Calu3 (cell line): Measurements from ENCODE around the gene CRYZL1. TPM values are rescaled to one million over a fixed set of nuclear protein-coding genes. Genes with fewer than 3 reads are reported as not detected.

Source experiments
- BruUV-seq: library from RNA; stranded (reverse); fragments of 400-500 nt; replicated peaks from 2 replicates; lab custom pipeline; 2021; lab: Mats Ljungman, UMichigan
- CTCF ChIA-PET: fragments of 300-600 bp; sonication (Branson Sonifier 250); formaldehyde crosslinking; loops from one replicate; lab custom pipeline; 2022; ENCODE audit warnings: antibody characterized with exemption; lab: Charles Lee
- DNase-seq: peaks from one replicate; pipeline ENCODE4 v3.0.0; 2022
- H3K27ac Mint-ChIP-seq: one replicate; pipeline ENCODE4 v1.8.0; 2022; ENCODE audit warnings: mixed read lengths; ENCODE audit not compliant: unreplicated experiment
- H3K27me3 Mint-ChIP-seq: one replicate; pipeline ENCODE4 v1.8.0; 2022; ENCODE audit warnings: mixed read lengths; ENCODE audit not compliant: unreplicated experiment
- H3K36me3 Mint-ChIP-seq: one replicate; pipeline ENCODE4 v1.8.0; 2022; ENCODE audit warnings: mild to moderate bottlenecking, moderate library complexity, mixed read lengths; ENCODE audit not compliant: insufficient read depth, unreplicated experiment
- H3K4me1 Mint-ChIP-seq: one replicate; pipeline ENCODE4 v1.8.0; 2022; ENCODE audit warnings: mild to moderate bottlenecking, low read depth, mixed read lengths; ENCODE audit not compliant: unreplicated experiment
- H3K4me3 Mint-ChIP-seq: one replicate; pipeline ENCODE4 v1.8.0; 2022; ENCODE audit warnings: mild to moderate bottlenecking, low read depth, moderate library complexity, mixed read lengths; ENCODE audit not compliant: unreplicated experiment
- H3K9me3 Mint-ChIP-seq: one replicate; pipeline ENCODE4 v1.8.0; 2022; ENCODE audit warnings: low read depth, mixed read lengths; ENCODE audit not compliant: unreplicated experiment
- intact Hi-C: fragments of 100-400 bp; cut with micrococcal nuclease; formaldehyde crosslinking; loops from one replicate; pipeline ENCODE4 v1.10.0; 2022; ENCODE audit not compliant: unreplicated experiment
- total RNA-seq: library from RNA; stranded (reverse); gene quantifications from 2 replicates; pipeline ENCODE4 v1.2.3, GENCODE V29; 2022
- TF ChIP-seq, protein P1 (sequence below): fragments of 200-600 bp; IDR thresholded peaks from one replicate; pipeline ENCODE4 v1.8.0; 2022; ENCODE audit warnings: antibody characterized with exemption; ENCODE audit not compliant: unreplicated experiment

The CRYZL1 gene
- total RNA-seq, 1 experiment from 2014 or later = 22.1 TPM

DNA sequence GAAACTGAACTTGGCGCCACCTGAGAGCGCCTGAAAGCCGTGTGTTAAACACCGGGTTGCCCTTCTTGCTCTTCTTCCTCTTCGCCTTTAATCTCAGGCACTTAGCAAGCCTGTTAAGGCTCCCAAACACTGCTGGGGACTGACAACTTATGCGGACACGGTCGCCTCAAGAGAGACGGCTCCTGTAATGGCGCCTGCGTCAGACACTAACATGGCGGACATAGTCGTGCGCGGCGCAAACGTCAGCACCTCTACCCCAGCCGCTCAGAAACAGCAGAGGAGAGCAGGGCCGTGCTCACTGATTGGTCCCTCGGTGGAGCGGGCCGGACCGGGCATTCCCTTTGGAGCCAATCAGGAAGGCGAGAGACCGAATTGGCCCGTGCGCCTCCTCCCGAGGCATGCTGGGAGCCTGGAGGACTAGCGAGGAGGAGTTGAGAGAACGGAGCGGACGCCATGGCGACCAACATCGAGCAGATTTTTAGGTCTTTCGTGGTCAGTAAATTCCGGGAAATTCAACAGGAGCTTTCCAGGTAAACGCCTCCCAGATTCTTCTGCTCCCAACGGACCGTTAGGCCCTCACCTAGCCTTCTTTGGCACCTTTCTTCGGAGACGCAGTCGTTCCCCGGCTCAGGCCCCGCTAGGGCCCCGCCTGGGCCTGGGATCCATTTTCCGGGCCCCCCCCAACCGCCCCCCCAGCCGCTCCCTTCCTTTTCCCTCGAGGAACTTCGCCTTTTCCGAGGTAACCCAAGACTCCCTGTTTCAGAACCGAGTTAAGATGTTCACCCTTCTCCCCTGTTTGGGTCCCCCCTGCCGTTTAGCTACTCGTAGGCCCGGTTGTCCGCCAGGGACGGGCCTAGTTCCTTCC is 98.7 kb downstream of the CRYZL1 start, which contains the start of gene SON:
TSS of gene SON (plus strand) at position 399 of the 865 bp plus-strand sequence. CDS start at position 454, 55 bp downstream.
- Mint-ChIP-seq H3K9me3 (no peaks in the 10 kb centered on the region), H3K27me3 (no peaks in the 10 kb centered on the region), H3K36me3 (peaks cover 82% of the 10 kb centered on the region), H3K4me1 (no peaks in the 10 kb centered on the region), H3K4me3 (peak within 1 kb of the TSS; percentile 83), H3K27ac (peak within 1 kb of the TSS; percentile 93)
- TF ChIP-seq, protein P1, sequence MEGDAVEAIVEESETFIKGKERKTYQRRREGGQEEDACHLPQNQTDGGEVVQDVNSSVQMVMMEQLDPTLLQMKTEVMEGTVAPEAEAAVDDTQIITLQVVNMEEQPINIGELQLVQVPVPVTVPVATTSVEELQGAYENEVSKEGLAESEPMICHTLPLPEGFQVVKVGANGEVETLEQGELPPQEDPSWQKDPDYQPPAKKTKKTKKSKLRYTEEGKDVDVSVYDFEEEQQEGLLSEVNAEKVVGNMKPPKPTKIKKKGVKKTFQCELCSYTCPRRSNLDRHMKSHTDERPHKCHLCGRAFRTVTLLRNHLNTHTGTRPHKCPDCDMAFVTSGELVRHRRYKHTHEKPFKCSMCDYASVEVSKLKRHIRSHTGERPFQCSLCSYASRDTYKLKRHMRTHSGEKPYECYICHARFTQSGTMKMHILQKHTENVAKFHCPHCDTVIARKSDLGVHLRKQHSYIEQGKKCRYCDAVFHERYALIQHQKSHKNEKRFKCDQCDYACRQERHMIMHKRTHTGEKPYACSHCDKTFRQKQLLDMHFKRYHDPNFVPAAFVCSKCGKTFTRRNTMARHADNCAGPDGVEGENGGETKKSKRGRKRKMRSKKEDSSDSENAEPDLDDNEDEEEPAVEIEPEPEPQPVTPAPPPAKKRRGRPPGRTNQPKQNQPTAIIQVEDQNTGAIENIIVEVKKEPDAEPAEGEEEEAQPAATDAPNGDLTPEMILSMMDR = no peak
- DNase-seq = peak; percentile 96
- intact Hi-C loops = loop anchor here (2.0 kb wide), 1 partner anchor 338 kb away; no protein-coding TSS in a partner anchor
- no TSS peak for BruUV-seq
- CTCF ChIA-PET = interaction anchor here (0.6 kb wide), 2 partner anchors 69 to 389 kb away, joined by 3 to 5 read pairs; no protein-coding TSS in a partner anchor

DNA sequence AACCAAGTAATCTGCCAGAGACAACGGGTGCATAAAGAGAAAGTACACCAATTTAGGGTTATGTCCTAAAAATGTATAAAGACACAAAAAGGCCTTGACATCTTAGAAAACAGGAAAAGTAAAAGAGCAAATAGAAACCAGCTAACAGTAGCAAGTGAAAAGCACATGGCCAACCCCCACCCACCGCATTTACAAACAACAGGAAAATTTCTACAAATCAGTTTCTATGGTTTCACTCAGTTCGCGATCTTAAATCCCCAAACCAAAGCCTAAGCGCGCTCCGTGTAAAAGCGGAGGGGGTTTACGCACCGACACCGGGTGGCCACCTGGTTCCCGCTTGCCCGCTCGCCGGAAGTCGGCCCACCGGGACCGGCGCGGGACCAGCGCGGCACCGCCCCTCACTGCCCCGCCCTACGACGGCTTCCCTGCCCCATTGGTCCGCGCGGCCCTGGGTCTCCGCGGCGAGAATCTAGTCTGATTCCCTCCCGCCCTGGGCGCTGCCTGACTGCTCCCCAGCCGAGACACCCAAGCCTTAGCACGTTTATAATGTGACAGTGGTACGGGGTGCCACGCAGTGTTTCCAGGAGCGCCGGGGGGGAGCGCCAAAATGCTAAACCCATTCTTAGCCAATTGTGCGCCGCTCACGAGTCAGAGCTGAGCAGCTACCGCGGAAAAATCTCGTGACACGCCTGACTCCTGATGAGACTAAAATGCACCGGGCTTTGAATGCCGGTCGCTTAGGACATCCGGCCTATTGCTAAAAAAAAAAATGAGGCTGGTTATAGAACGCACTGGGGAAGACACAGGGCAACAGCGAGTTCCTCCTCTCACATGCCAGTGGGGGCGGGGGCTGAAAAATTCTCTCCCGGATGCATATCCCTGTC is 99.5 kb downstream of the CRYZL1 start, which contains the start of gene GART:
TSS of gene GART (minus strand) at position 362 of the 884 bp plus-strand sequence. CDS start 2,802 bp downstream, outside the sequence.
- Mint-ChIP-seq H3K4me3 (peak within 1 kb of the TSS; percentile 83), H3K4me1 (peaks cover 8% of the 10 kb centered on the region), H3K36me3 (peaks cover 82% of the 10 kb centered on the region), H3K27ac (peak within 1 kb of the TSS; percentile 93), H3K27me3 (no peaks in the 10 kb centered on the region), H3K9me3 (peaks cover 4% of the 10 kb centered on the region)
- CTCF ChIA-PET = no interaction called here
- intact Hi-C loops = loop anchor here (2.0 kb wide), 1 partner anchor 337 kb away; no protein-coding TSS in a partner anchor
- DNase-seq = peak; percentile 86
- BruUV-seq = no TSS peak
- TF ChIP-seq, protein P1 = no peak

DNA sequence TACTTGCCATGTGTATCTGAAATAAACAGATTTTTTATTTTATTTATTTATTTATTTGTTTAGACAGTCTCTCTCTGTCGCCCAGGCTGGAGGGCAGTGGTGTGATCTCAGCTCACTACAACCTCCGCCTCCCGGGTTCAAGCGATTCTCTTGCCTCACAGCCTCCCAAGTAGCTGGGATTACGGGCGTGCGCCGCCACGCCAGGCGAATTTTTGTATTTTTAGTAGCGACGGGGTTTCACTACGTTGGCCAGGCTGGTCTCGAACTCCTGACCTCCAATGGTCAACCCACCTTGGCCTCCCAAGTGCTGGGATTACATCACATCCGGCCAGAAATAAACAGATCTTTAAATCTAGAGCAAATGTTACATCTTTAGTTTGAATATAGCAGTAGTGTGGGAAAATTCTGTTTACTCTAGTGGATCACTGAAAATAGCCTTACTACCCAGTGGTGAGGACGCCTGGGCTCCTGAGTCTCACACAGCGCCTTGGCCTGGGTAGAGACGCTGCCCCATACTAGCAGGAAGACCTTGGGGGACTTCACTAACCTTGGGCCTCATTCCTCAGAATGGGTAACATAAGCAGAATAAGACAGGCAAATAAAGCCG is 100.3 kb downstream of the CRYZL1 start:
- intact Hi-C loops = no loop called here
- Mint-ChIP-seq H3K4me3 (peak overlapping the region; percentile 83), H3K36me3 (peaks cover 81% of the 10 kb centered on the region), H3K4me1 (peaks cover 10% of the 10 kb centered on the region), H3K27me3 (no peaks in the 10 kb centered on the region), H3K27ac (peak overlapping the region; percentile 93), H3K9me3 (peaks cover 4% of the 10 kb centered on the region)
- TF ChIP-seq, protein P1 = no peak
- CTCF ChIA-PET = interaction anchor here (0.5 kb wide), 1 partner anchor 222 kb away, joined by 5 read pairs; no protein-coding TSS in a partner anchor
- TSS peak; percentile 74 for BruUV-seq
- peak; percentile 13 for DNase-seq
